OCI-LY1 (cell line): ENCODE measurements around the gene ASPM.

Experiments
- EZH2 ChIP-seq: fragments of 200-600 bp; sonication (generic), shearing (Covaris generic); IDR thresholded peaks from 2 replicates; pipeline ENCODE4 v1.8.0; 2017; ENCODE audit warnings: borderline replicate concordance, mixed run types, mild to moderate bottlenecking, antibody characterized with exemption, low read length, moderate library complexity, mixed read lengths
- TF ChIP-seq, protein P1 (sequence below): fragments of 200-600 bp; sonication (generic), shearing (Covaris generic); IDR thresholded peaks from 2 replicates; pipeline ENCODE4 v1.5.1; 2017; ENCODE audit warnings: mild to moderate bottlenecking, antibody characterized with exemption, low read length, moderate library complexity, mixed read lengths

- TF ChIP-seq, protein P1, sequence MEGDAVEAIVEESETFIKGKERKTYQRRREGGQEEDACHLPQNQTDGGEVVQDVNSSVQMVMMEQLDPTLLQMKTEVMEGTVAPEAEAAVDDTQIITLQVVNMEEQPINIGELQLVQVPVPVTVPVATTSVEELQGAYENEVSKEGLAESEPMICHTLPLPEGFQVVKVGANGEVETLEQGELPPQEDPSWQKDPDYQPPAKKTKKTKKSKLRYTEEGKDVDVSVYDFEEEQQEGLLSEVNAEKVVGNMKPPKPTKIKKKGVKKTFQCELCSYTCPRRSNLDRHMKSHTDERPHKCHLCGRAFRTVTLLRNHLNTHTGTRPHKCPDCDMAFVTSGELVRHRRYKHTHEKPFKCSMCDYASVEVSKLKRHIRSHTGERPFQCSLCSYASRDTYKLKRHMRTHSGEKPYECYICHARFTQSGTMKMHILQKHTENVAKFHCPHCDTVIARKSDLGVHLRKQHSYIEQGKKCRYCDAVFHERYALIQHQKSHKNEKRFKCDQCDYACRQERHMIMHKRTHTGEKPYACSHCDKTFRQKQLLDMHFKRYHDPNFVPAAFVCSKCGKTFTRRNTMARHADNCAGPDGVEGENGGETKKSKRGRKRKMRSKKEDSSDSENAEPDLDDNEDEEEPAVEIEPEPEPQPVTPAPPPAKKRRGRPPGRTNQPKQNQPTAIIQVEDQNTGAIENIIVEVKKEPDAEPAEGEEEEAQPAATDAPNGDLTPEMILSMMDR: no peak
- TF ChIP-seq EZH2: no peak
Measured at GRCh38 chr1:197096137-197096536, 50.3 kb downstream of the ASPM start.
